Measurements from ENCODE around the gene B3GALNT2.

DNA sequence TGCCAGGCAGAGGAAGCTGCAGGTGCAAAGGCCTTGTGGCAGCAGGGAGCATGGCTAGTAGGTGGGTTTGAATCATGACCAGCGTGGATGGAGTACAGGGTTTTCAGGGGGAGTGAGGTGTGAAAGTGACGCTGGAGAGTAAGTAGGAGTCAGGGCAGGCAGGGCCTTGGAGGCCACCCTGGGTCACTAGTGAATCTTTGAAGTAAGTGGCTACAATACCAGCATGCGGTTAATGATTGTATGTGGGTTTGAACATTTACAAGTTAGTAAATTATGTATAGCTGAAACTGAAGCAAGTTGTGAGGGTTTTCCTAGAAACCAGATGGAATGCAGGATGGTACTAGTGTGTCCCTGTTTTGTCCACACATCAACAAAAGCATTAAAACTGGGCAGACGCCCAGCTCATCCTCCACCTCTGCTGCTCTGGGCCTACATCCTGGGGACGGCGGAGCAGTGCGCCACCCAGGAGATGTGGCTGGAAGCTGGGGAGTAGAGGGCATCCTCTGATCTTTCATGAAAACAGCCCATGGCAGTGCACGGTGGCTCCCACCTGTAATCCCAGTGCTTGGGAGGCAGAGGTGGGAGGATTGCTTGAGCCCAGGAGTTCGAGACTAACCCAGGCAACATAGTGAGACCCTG lies 41.2 kb upstream of the B3GALNT2 start:
- TF ChIP-seq, protein P1, sequence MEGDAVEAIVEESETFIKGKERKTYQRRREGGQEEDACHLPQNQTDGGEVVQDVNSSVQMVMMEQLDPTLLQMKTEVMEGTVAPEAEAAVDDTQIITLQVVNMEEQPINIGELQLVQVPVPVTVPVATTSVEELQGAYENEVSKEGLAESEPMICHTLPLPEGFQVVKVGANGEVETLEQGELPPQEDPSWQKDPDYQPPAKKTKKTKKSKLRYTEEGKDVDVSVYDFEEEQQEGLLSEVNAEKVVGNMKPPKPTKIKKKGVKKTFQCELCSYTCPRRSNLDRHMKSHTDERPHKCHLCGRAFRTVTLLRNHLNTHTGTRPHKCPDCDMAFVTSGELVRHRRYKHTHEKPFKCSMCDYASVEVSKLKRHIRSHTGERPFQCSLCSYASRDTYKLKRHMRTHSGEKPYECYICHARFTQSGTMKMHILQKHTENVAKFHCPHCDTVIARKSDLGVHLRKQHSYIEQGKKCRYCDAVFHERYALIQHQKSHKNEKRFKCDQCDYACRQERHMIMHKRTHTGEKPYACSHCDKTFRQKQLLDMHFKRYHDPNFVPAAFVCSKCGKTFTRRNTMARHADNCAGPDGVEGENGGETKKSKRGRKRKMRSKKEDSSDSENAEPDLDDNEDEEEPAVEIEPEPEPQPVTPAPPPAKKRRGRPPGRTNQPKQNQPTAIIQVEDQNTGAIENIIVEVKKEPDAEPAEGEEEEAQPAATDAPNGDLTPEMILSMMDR (IDR thresholded peaks at IDR 0.05): no peak
- no peak for TF ChIP-seq EZH2 (IDR thresholded peaks at IDR 0.05; ENCODE audit: borderline replicate concordance, insufficient read depth, low read depth, low read length, poor library complexity, severe bottlenecking)
